Spinal cord (tissue), 10 donors: ENCODE results near the gene ETV6. TPM values are rescaled to one million over a fixed set of nuclear protein-coding genes. Genes with fewer than 3 reads are reported as not detected.

Source experiments
- DNase-seq, 6 donors: peaks; one replicate each; pipeline versions ENCODE4 v3.0.0 to v3.0.0-alpha.2; 2013 to 2015; ENCODE audit warnings: low spot score in 6 of 6, low read depth in 4 of 6
- H3K27ac ChIP-seq: one replicate; pipeline ENCODE4 v1.5.1; 2013; ENCODE audit warnings: low read depth, low read length, control low read depth
- H3K27me3 ChIP-seq: one replicate; pipeline ENCODE4 v1.6.1; 2013; ENCODE audit warnings: low read length; ENCODE audit not compliant: control insufficient read depth, insufficient read depth
- H3K36me3 ChIP-seq: one replicate; pipeline ENCODE4 v1.6.1; 2013; ENCODE audit warnings: low read length; ENCODE audit not compliant: control insufficient read depth, insufficient read depth
- H3K4me1 ChIP-seq: one replicate; pipeline ENCODE4 v1.6.1; 2013; ENCODE audit warnings: low read length; ENCODE audit not compliant: control insufficient read depth, insufficient read depth
- H3K4me3 ChIP-seq: one replicate; pipeline ENCODE4 v1.5.1; 2013; ENCODE audit warnings: low read depth, low read length, control low read depth
- H3K9me3 ChIP-seq: one replicate; pipeline ENCODE4 v1.6.1; 2013; ENCODE audit warnings: low read length; ENCODE audit not compliant: control insufficient read depth, insufficient read depth
- WGBS: methylation state at CpG from one replicate; pipeline ENCODE4 v1.1.5; 2013; ENCODE audit warnings: missing lambda C conversion rate; ENCODE audit not compliant: insufficient coverage; 5-methylcytosine and 5-hydroxymethylcytosine counted together
- polyA plus RNA-seq, 2 donors: library from polyadenylated mRNA; unstranded; fragments of 120-200 nt; gene quantifications; one replicate each; pipeline ENCODE4 v1.2.1, GENCODE V29; 2013; ENCODE audit not compliant: insufficient read length in 2 of 2
- total RNA-seq, 2 donors: library from RNA; depleted of rRNA in 1 of 2; stranded (reverse); fragments of 120-200 nt in 1 of 2; fragments of >200 nt in 1 of 2; gene quantifications; one replicate each; pipeline versions ENCODE4 v1.2.3 to v1.2.4, GENCODE V29; 2013 to 2014
- donor health status: healthy.

Gene ETV6
- total and polyA plus RNA-seq, 4 donors, result 6.8 to 9.9 (median 8.1) TPM

DNA sequence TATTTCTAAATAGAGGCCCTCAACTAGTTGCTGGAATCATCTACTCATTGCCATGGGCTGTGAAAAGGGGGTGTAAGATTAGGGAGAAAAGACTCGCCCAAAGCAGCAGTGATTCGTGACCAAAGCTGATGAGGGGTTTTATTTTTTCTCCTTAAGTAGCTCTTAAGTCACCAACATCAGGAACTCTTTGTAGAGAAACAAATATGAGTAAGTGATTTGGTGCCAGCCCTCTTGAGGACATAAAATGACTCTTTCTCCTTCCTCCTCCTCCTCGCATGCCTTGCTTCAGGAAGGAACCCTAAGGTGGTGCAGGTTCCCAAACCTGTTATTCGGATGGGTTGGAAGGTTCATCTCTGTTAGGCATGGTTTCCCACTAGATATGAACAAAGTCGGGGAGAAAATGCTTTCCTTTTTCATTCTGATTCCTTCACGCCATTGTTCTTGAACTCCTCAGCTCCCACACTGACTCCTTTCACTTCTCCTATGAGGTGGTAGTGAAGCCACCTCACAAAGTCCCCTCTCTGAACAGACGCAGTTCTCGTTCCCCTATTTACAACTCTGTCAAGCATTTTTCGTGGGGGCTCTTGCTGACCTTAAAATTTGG lies 113.4 kb downstream of the ETV6 start:
- Histone ChIP-seq H3K4me1 (peaks cover 28% of the 10 kb centered on the region), H3K36me3 (no peaks in the 10 kb centered on the region), H3K27me3 (no peaks in the 10 kb centered on the region), H3K27ac (no peak overlapping the region), H3K4me3 (no peak overlapping the region), H3K9me3 (no peaks in the 10 kb centered on the region)
- WGBS, result 80% methylated on average over 2 of the region's 9 CpGs
- DNase-seq, result no peak

DNA sequence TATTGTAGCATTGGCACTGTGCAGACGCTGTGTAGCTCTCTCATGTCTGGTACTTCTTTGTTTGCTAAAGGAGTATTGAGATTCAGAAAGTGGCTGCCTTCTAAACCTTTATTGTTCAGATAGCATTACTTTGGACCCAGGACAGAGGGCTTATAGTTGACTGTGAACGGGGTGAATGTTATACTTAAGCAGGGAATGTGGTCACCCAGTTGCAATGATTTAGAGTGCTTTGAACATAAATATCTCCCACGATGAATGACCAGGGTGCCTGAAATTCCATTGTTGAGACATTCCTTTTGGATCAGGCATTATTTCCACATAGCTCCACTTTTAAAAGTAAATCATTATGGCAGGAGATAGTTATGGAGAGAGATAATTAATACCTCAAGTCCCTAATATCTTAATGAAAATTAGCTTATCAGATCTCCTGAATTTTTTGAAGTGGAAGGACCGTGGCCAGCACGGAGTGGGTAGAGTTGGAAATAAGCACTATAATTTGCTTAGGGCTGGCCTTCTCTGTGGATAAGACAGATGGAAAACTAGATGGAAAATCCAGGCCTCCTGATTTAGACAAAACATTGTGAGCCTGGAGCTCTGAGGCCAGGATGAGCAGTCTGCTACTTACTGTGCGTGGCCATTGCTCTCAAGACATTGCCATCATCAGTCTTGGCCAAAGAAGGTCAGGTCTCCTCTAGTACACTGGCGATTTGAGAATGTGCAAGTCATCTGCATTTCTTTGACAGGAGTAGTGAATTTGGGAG lies 114.5 kb downstream of the ETV6 start:
- WGBS, result 69% methylated on average over 3 of the region's 7 CpGs
- Histone ChIP-seq H3K9me3 (no peaks in the 10 kb centered on the region), H3K4me1 (peaks cover 24% of the 10 kb centered on the region), H3K27me3 (no peaks in the 10 kb centered on the region), H3K4me3 (no peak overlapping the region), H3K36me3 (no peaks in the 10 kb centered on the region), H3K27ac (peak overlapping the region; percentile 1)
- peak in 1 of 6 donors; percentile 54 for DNase-seq

DNA sequence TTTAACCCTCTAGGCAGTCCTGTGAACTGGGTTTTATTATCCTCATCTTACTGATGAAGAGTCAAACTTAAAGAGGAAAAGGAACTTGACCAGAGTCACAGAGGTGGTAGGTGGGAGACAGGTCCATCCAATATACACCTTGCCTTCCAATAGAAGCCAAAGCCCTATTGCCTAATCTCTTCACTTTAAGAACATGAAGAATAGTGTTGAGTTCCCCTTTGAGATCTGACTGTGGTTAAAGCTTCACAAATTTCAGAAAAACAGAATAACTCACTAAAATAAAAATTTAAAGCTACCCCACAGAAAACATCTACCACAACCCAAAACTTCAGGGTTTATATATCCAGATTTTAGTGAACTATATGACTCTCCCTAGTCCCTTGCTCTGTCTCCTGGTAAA lies 115.4 kb downstream of the ETV6 start:
- no peaks in the 10 kb centered on the region for H3K36me3 ChIP-seq
- no peaks in the 10 kb centered on the region for H3K9me3 ChIP-seq
- DNase-seq, result no peak
- no peak overlapping the region for H3K4me3 ChIP-seq
- H3K4me1 ChIP-seq, result peaks cover 22% of the 10 kb centered on the region
- H3K27me3 ChIP-seq, result no peaks in the 10 kb centered on the region
- H3K27ac ChIP-seq, result no peak overlapping the region

DNA sequence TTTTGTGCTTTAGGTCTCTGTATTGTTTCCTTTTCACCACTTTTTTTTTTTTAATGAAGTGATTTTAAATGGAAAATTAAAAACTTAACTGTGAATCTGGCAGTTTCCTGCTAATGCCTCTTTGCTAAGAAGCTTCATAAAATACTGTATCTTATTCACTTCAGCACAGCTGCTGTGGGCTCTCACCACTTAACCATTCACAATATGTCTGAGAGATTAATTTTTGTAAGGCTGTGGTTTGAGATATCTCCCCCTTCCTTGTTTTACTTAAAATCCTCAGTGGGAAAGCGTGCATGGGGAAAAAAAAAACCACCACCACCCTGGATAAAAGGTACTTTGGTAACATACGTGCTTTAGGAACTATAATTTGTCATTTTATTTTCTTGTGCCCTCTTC lies 115.9 kb downstream of the ETV6 start:
- Histone ChIP-seq H3K4me1 (peaks cover 22% of the 10 kb centered on the region), H3K27ac (no peak overlapping the region), H3K9me3 (no peaks in the 10 kb centered on the region), H3K36me3 (no peaks in the 10 kb centered on the region), H3K4me3 (no peak overlapping the region), H3K27me3 (no peaks in the 10 kb centered on the region)
- DNase-seq, result peak in 1 of 6 donors; percentile 41
- no CpG with 5 or more reads among the region's 2 CpGs for WGBS

DNA sequence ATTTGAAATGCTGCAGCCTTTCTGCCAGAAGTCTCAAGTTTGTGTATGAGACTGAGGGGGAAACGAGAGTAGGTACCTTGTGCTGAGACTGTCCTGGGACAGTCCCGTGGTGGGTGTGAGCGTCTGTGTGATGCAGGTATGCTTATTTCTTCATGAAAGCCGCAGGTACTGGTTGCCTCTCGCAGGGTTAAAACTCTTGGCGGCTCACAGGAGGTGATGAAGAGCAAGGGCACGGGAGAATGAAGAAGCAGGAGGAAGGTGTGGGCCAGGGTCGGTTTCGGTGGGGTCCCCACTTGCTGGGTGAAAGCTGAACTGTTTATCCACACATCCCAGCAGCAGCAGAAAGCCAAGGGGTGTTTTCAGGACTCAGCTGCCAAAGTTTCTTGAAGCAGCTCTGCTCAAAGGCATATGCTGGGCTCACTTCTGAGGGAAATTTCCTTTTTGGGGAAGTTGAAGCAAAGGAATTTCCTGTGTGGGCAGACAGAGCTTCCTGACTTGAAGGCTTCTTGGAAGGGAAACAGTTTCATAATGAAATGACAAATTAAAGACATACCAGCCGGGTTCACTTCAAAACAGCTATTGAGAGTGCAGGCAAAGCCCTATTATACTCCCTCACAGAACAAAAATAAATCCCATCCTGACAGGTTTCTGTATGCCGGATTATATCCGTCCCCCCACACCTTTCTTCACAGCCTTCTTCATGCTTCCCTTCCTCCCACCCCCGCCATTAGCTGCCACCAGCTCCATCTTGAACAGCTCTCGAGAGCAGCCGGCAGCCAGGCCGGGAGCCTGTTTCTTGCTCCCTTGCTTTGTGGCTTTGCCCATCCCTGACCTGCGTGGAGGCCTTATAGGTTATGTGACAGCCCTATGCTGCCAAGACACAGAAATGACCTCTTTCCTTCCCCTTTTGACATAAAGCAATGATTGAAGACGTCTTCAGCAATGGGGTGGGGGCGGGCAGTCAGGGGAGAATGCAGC lies 116.6 kb downstream of the ETV6 start:
- Histone ChIP-seq H3K4me1 (peaks cover 22% of the 10 kb centered on the region), H3K4me3 (no peak overlapping the region), H3K27ac (peak overlapping the region; percentile 50), H3K36me3 (no peaks in the 10 kb centered on the region), H3K9me3 (no peaks in the 10 kb centered on the region), H3K27me3 (no peaks in the 10 kb centered on the region)
- peak in 2 of 6 donors; percentile 52 to 73 for DNase-seq
- WGBS, result 47% methylated on average over 10 of the region's 19 CpGs

DNA sequence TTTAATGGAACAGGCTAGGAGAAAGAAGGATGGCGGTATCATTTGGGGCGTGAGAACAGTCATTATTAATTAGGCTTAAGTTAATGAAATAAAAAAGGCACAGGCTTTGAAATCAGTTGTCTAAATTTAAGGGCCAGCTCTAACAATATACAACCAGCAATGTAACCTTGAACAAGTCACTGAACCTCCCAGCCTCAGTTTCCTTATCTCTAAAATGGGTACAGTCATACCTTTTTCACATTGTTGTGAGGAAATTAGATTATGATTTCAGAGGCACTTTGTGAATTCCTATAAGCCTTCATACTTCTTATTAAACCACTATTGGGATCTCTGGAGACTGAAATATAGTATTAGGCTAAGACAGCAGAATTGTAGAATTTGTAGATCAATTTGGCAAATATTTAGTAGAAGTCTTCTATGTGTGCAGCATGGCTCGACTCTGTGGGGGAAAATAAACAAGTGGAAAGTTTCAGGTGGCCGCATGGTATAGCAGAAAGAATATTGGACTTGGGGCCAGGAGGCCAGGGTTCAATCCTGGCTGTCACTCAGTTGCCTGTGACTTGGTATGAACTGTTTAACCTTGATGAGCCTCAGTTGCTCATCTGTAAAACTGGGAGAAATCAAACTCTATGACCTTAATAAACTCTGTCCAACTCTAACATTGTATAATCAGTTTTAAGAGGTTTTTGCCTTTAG lies 117.7 kb downstream of the ETV6 start:
- Histone ChIP-seq H3K27ac (peak overlapping the region; percentile 50), H3K9me3 (no peaks in the 10 kb centered on the region), H3K36me3 (no peaks in the 10 kb centered on the region), H3K4me3 (no peak overlapping the region), H3K27me3 (no peaks in the 10 kb centered on the region), H3K4me1 (peaks cover 19% of the 10 kb centered on the region)
- WGBS, result 68% methylated on average over 2 of the region's 4 CpGs
- DNase-seq, result no peak

DNA sequence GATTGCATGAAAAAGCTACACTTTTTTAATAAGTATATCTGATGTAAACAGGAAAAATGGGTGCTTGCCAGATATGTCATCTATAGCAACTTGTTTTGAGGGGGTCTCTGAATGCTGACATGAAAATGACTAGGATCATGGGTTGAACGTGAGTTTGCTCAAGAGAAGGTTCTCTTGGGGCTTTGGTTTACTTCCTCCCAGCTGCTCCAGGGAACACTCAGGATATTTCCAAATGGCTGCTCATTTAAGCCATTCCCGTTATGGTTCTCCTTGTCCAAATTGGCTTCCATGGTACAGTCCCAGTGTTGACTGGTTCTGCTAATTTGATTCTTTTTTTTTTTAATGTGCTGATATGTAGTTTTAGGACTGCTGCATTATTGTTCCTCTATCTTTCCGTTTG lies 118.3 kb downstream of the ETV6 start:
- H3K4me3 ChIP-seq, result no peak overlapping the region
- H3K4me1 ChIP-seq, result peaks cover 16% of the 10 kb centered on the region
- 60% methylated on average over 2 of the region's 3 CpGs for WGBS
- no peaks in the 10 kb centered on the region for H3K36me3 ChIP-seq
- no peak overlapping the region for H3K27ac ChIP-seq
- no peaks in the 10 kb centered on the region for H3K9me3 ChIP-seq
- no peak for DNase-seq
- H3K27me3 ChIP-seq, result no peaks in the 10 kb centered on the region

DNA sequence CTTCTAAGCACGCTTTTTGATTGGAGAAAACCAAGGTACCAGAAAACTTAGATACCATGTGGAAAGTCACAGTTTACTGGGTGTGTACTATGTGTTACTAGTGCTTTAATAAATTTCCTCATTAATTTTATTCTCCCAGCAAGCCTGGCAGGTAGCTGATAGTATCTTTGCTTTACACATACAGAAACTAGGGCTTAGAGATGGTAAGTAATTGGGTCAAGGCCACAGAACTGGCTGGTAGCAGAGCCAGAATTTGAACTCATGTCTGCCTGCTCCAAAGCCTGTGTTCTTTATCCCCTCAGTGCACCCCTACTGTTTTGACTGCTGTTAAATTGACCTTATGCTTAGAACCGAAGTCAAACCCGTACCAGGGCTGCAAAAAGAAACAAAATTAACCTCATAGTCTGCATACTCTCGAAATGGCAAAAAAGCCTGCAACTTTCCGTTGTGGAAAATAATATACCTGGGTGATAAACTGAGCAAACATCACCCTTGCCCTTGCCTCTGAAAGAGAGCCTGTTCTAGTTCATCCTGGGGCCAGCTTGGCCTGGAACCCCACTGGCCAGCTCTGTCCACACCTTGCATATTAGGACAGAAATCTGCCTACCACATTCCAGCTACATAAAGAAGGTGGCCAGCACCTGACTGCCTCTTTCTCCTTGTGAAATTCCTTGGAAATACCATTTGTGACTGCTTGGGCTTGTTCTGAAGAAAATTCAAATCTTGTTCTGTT lies 118.9 kb downstream of the ETV6 start:
- Histone ChIP-seq H3K27me3 (no peaks in the 10 kb centered on the region), H3K4me1 (peaks cover 16% of the 10 kb centered on the region), H3K36me3 (no peaks in the 10 kb centered on the region), H3K4me3 (no peak overlapping the region), H3K9me3 (no peaks in the 10 kb centered on the region), H3K27ac (no peak overlapping the region)
- no CpG with 5 or more reads among the region's 5 CpGs for WGBS
- no peak for DNase-seq
